HG03159 (cell line): ENCODE results near the gene CPNE9.

ENCODE experiments used
- ATAC-seq: cut with Tn5 transposase; IDR thresholded peaks from one replicate; pipeline ENCODE4 v1.9.1; 2021; ENCODE audit warnings: mild to moderate bottlenecking, moderate library complexity; ENCODE audit not compliant: unreplicated experiment

The CPNE9 gene

DNA sequence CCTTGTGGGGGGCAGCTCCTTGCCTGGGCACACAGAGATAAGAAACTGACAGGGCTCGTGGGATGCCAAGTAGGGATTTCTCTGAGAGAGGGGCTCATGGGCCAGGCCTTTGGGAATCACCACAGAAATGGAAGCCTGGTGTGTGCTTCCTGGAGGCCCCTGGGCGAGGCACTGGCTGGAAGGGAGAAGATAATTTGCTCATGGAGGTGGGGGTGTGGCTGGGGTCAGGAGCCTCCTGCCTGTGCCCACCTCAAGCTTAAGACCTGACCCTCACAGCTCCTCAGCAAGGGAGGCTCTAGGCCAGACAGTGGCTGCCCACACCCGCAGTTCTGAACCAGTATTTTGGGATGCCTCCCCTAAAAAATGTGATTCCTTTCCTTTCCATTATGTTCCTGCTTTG, 16.9 kb upstream of the CPNE9 start:
- no peak for ATAC-seq

- no peak for ATAC-seq
Measured at GRCh38 chr3:9687514-9687913, 16.1 kb upstream of the CPNE9 start.

DNA sequence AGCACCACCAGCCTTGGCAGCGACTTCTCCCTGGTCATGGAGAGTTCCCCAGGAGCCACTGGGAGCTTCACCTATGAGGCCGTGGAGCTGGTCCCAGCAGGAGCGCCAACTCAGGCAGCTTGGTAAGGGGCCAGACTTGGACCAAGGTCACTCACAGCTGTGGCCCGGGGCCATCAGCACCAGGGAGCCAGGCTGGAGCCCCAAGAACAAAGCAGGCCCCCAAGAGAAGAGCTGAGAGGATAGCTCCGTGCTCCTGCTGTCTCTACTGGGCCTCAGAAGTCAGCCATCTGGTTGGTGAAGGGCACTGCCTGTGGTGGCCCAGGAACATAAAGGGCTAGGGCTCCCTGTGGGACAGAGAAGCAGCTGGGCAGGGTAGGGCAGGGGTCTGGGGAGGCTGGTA, 14.7 kb upstream of the CPNE9 start:
- ATAC-seq = no peak

DNA sequence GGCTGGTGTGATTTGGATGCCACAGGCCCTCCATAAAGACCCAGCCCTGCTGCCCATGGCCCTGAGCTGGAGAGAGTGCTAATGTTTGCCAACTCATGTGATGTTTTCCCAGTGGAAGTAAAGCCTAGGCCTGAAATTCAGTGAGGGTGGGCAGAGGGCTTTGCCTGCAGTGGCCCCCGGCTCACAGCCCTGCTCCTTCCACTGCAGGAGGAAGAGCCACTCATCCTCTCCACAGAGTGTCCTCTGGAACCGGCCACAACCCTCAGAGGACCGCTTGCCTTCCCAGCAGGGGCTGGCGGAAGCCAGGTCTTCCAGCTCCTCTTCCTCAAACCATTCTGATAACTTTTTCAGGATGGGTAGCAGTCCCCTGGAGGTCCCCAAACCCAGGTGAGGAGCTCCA, 13.9 kb upstream of the CPNE9 start:
- ATAC-seq = no peak

- peak; percentile 89 for ATAC-seq
Measured at GRCh38 chr3:9690451-9691450, 12.9 kb upstream of the CPNE9 start.

GRCh38 chr3:9691636-9692035, 12.0 kb upstream of the CPNE9 start:
- peak; percentile 11 for ATAC-seq

DNA sequence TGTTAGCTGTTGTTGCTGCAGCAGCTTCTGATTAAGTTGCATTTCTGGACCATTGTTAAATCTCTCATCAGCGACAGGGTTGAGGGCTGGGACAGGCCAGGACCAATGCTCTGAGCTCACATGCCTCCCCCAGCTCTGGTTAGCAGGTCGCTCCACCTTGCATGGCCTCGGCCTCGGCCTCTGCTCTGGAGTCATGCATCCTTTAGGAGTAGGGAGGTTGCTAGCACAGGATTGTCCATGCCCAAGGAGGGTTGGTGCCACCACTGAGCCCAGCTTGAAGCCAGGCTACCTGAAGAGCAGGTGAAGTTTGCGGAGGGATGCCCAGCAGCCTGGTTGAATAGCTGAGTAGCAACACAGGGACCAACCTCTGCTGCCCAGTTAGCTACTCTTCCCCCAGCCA, 11.2 kb upstream of the CPNE9 start:
- ATAC-seq = no peak

- no peak for ATAC-seq
Measured at GRCh38 chr3:9695345-9695744, 8.3 kb upstream of the CPNE9 start.

- ATAC-seq = no peak
Measured at GRCh38 chr3:9695746-9696145, 7.9 kb upstream of the CPNE9 start.

- no peak for ATAC-seq
Measured at GRCh38 chr3:9696480-9697220, 7.0 kb upstream of the CPNE9 start.

DNA sequence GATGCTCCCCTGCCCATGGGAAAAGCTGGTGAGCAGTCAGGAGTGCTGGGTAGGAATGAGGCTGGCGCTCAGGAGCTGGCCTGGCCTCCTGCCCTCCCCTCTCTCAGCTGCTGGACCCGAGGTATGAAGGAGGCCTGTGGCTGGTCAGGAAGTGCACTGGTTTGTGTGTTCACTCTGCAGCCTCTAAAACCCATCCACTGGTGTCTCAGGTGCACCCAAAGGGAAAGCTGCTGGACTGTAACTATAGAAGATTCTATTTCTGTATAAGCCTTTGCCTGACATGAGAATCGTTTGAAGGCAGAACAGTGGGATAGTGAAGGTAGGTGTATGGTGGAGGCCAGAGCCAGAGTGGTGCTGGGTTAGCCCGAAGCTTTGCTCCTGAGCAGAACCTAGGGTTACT, 5.7 kb upstream of the CPNE9 start:
- ATAC-seq = no peak

DNA sequence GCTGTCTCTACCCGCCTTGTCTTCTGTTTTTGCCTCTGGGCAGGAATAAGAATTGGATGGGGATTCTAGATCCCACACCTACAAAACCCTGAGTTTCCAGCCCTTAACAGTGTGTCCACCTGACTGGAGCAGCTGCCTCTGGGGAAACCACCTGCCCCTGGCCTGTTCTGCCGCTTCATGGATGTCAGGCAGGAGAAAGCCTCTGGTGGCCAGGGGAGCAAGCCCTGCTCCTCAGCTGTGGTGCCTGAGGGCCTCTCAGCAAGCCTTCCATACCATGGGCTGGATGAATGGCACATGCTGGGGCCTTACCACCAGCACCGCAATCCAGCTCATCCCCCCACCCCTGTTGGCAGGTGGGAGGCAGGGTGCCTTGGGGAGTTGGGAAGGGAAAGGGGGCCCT, 5.3 kb upstream of the CPNE9 start:
- ATAC-seq = no peak

DNA sequence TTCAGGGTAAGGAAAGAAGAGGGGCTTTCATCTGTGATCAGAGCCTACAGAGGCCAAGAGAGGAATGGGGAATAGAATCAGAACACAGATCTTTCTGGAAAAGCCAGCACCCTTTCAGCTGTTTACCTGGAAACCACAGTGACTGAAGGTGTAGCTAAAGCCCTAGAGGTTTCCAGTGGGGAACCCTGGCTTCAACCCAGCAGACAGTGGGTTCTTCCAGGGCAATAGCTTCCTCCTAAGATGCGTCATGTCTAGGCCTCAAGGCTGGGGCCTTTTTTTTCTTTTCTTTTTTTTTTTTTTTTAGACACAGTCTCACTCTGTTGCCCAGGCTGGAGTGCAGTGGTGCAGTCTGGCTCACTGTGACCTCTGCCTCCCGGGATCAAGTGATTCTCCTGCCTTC, 3.1 kb upstream of the CPNE9 start:
- ATAC-seq = no peak

GRCh38 chr3:9701006-9701405, 2.6 kb upstream of the CPNE9 start:
- ATAC-seq = no peak

- ATAC-seq = no peak
Measured at GRCh38 chr3:9701711-9702110, 1.9 kb upstream of the CPNE9 start.

DNA sequence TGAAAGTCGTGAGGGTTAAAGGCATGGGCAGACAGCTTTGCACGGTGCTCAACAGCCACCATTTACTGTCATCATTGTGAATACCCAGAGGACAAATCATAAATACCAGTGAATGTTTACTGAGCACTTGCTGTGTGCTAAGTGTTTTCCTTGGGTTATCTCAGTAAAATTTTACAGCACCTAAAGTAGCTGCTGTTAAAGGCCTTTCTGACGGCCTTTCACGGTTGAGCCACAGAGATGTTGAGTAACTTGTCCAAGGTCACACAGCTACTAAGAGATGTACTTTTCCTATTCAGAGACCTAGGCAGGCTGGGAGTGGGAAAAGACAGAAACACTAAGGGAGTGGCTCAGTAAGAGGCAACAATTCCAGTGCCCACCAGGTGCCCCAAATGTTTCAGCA, 393 bp upstream of the CPNE9 start:
- no peak for ATAC-seq

- no peak for ATAC-seq
Measured at GRCh38 chr3:9704347-9705322, 1.0 kb downstream of the CPNE9 start.

- no peak for ATAC-seq
Measured at GRCh38 chr3:9710174-9710739, 6.6 kb downstream of the CPNE9 start.

DNA sequence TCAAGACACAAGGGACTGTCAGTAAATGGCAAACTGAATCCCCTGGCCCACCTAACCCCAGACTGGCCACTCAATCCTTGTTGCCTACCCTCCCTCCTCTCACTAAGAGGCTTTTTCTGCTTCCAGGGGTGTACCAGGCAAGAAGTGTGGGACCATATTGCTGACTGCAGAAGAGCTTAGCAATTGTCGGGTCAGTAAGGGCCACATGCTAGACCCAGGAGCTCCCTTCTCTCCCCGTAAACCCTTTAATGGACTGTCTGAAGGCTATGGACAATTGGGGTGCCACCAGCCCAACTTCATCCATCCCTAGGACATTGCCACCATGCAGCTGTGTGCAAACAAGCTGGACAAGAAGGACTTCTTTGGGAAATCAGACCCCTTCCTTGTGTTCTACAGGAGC, 8.8 kb downstream of the CPNE9 start:
- ATAC-seq = no peak

GRCh38 chr3:9713142-9713541, 9.5 kb downstream of the CPNE9 start:
- ATAC-seq = no peak

DNA sequence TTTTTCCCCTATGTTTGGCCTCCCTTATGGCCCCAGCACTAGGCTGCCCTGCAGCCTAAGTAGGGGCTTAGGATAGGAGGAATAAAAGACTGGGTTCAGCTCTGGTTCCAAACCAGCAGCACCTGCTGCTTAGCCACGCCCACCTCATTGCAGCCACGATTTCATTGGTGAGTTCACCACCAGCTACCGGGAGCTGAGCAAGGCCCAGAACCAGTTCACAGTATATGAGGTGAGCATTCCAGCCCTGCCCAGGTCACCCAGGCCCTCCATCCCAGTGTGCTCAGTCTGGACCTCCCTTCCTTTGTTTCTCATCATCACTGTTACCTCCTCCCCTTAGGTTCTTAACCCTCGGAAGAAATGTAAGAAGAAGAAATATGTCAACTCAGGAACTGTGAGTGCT, 11.5 kb downstream of the CPNE9 start:
- no peak for ATAC-seq
